Neural cell (in vitro differentiated cells): ENCODE measurements around the gene GSTA1. TPM values are rescaled to one million over a fixed set of nuclear protein-coding genes. Genes with fewer than 3 reads are reported as not detected.

ENCODE experiments used
- H2AFZ ChIP-seq: fragments of 200-600, 300-800 bp; sonication (generic), shearing (Covaris generic); 2 replicates; pipeline ENCODE4 v1.6.0; 2014; ENCODE audit warnings: low read depth, mild to moderate bottlenecking, antibody characterized with exemption, low read length, moderate library complexity
- H3F3A ChIP-seq: fragments of 200-600 bp; shearing (Covaris generic); 2 replicates; pipeline ENCODE4 v1.6.1; 2016; ENCODE audit warnings: mild to moderate bottlenecking, moderate library complexity, mixed read lengths, antibody characterized with exemption, low read length; ENCODE audit not compliant: insufficient read depth, poor library complexity, severe bottlenecking
- H3K27ac ChIP-seq: fragments of 200-600, 300-800 bp; sonication (generic), shearing (Covaris generic); 2 replicates; pipeline ENCODE4 v1.5.1; 2014; ENCODE audit warnings: mild to moderate bottlenecking, low read length, moderate library complexity
- H3K27me3 ChIP-seq: fragments of 300-800, 200-600 bp; sonication (generic), shearing (Covaris generic); 2 replicates; pipeline ENCODE4 v1.6.0; 2014; ENCODE audit warnings: mild to moderate bottlenecking, low read depth, low read length, moderate library complexity; ENCODE audit not compliant: insufficient read depth
- H3K36me3 ChIP-seq: fragments of 300-800, 200-600 bp; sonication (generic), shearing (Covaris generic); 2 replicates; pipeline ENCODE4 v1.5.1; 2014; ENCODE audit warnings: mild to moderate bottlenecking, antibody characterized with exemption, low read length, moderate library complexity; ENCODE audit not compliant: insufficient read depth
- H3K4me2 ChIP-seq: fragments of 300-800, 200-600 bp; sonication (generic), shearing (Covaris generic); 2 replicates; pipeline ENCODE4 v1.6.0; 2014; ENCODE audit warnings: mild to moderate bottlenecking, low read length
- H3K4me3 ChIP-seq: fragments of 300-800, 200-600 bp; sonication (generic), shearing (Covaris generic); 2 replicates; pipeline ENCODE4 v1.5.1; 2014; ENCODE audit warnings: mild to moderate bottlenecking, low read length, moderate library complexity
- H3K79me2 ChIP-seq: fragments of 200-600 bp; shearing (Covaris generic); replicated peaks from 2 replicates; pipeline ENCODE4 v1.6.0; 2014; ENCODE audit warnings: mild to moderate bottlenecking, low read length, moderate library complexity; ENCODE audit not compliant: insufficient read depth
- H3K9ac ChIP-seq: fragments of 300-800, 200-600 bp; sonication (generic), shearing (Covaris generic); 2 replicates; pipeline ENCODE4 v1.6.1; 2016; ENCODE audit warnings: mild to moderate bottlenecking, low read length, mixed read lengths
- H3K9me2 ChIP-seq: fragments of 200-600 bp; shearing (Covaris generic); 2 replicates; pipeline ENCODE4 v1.6.1; 2016; ENCODE audit warnings: mild to moderate bottlenecking, low read length, mixed read lengths; ENCODE audit not compliant: insufficient read depth
- H3K9me3 ChIP-seq: fragments of 200-600, 300-800 bp; sonication (generic), shearing (Covaris generic); 2 replicates; pipeline ENCODE4 v1.6.1; 2016; ENCODE audit warnings: mild to moderate bottlenecking, mixed run types, low read length, moderate library complexity, mixed read lengths
- H4K20me1 ChIP-seq: fragments of 200-600 bp; shearing (Covaris generic); 2 replicates; pipeline ENCODE4 v1.6.1; 2016; ENCODE audit warnings: mild to moderate bottlenecking, mixed run types; ENCODE audit not compliant: insufficient read depth
- EP300 ChIP-seq: fragments of 450-650 bp; conservative IDR thresholded peaks from 2 replicates; pipeline ENCODE4 v1.6.1; 2014; ENCODE audit warnings: antibody characterized with exemption, mild to moderate bottlenecking, moderate library complexity; ENCODE audit not compliant: poor library complexity, severe bottlenecking
- EZH2 ChIP-seq: fragments of 200-600, 300-800 bp; shearing (Covaris generic), sonication (generic); IDR thresholded peaks from 2 replicates; pipeline ENCODE4 v1.6.1; 2014; ENCODE audit warnings: antibody characterized with exemption, low read length, borderline replicate concordance, mild to moderate bottlenecking; ENCODE audit not compliant: insufficient read depth, poor library complexity, severe bottlenecking
- MXI1 ChIP-seq: fragments of 450-650 bp; conservative IDR thresholded peaks from 2 replicates; pipeline ENCODE4 v1.6.1; 2014; ENCODE audit warnings: antibody characterized with exemption, mild to moderate bottlenecking; ENCODE audit not compliant: poor library complexity, severe bottlenecking
- POLR2AphosphoS5 ChIP-seq: IDR thresholded peaks from 2 replicates; pipeline ENCODE4 v1.6.1; 2012
- RAD21 ChIP-seq: fragments of 450-650 bp; conservative IDR thresholded peaks from 2 replicates; pipeline ENCODE4 v1.6.1; 2014; ENCODE audit warnings: antibody characterized with exemption, mild to moderate bottlenecking, moderate library complexity
- SMC3 ChIP-seq: fragments of 450-650 bp; conservative IDR thresholded peaks from 2 replicates; pipeline ENCODE4 v1.6.1; 2014; ENCODE audit warnings: antibody characterized with exemption, mild to moderate bottlenecking, moderate library complexity; ENCODE audit not compliant: poor library complexity
- TAF1 ChIP-seq: IDR thresholded peaks from 2 replicates; pipeline ENCODE4 v1.6.1; 2012; ENCODE audit warnings: low read depth
- polyA plus RNA-seq: library from polyadenylated mRNA; depleted of rRNA; stranded (reverse); fragments of >200 nt; gene quantifications from 2 replicates; pipeline ENCODE4 v1.2.3, GENCODE V29; 2014
- TF ChIP-seq, protein P1 (sequence below): fragments of 450-650 bp; IDR thresholded peaks from 2 replicates; pipeline ENCODE4 v1.5.1; 2014; ENCODE audit warnings: antibody characterized with exemption, mild to moderate bottlenecking, moderate library complexity; ENCODE audit not compliant: poor library complexity, severe bottlenecking
- TF ChIP-seq, protein P2 (sequence below): IDR thresholded peaks from 2 replicates; pipeline ENCODE4 v1.6.1; 2012; ENCODE audit warnings: borderline replicate concordance

The GSTA1 gene
- polyA plus RNA-seq, 1 donor from 2014 or later = not detected

DNA sequence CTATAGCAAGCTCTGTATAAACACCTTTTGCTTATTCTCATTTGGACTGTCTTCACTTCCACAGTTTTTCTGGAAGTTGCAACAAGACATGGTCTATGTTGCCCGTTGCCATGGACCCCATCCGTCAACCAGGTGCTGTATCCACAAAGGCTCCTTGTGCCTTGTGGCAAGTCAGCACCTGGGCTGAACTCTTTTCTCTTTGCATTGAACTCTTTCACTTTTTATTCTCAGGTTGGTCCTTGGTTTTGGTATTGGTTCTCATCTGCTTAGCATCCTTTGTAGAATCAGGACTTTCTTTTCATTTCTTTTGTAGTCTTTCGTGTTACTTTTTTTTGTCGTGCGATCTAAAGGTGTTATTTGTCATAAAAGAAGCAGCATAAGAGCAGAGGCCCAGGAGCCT, 5.0 kb upstream of the GSTA1 start:
- Histone ChIP-seq H3K4me2 (no peak overlapping the region), H3K4me3 (no peak overlapping the region), H3K27me3 (no peaks in the 10 kb centered on the region), H3K9me2 (no peaks in the 10 kb centered on the region), H3K27ac (no peak overlapping the region), H2AFZ (no peak overlapping the region), H3K79me2 (no peaks in the 10 kb centered on the region), H3K9ac (no peak overlapping the region), H3F3A (no peaks in the 10 kb centered on the region), H4K20me1 (no peaks in the 10 kb centered on the region), H3K9me3 (no peaks in the 10 kb centered on the region), H3K36me3 (no peaks in the 10 kb centered on the region)
- TF ChIP-seq TAF1 (no peak), EZH2 (no peak), POLR2AphosphoS5 (no peak), MXI1 (no peak), SMC3 (no peak), RAD21 (no peak), EP300 (no peak)
- TF ChIP-seq, protein P1, sequence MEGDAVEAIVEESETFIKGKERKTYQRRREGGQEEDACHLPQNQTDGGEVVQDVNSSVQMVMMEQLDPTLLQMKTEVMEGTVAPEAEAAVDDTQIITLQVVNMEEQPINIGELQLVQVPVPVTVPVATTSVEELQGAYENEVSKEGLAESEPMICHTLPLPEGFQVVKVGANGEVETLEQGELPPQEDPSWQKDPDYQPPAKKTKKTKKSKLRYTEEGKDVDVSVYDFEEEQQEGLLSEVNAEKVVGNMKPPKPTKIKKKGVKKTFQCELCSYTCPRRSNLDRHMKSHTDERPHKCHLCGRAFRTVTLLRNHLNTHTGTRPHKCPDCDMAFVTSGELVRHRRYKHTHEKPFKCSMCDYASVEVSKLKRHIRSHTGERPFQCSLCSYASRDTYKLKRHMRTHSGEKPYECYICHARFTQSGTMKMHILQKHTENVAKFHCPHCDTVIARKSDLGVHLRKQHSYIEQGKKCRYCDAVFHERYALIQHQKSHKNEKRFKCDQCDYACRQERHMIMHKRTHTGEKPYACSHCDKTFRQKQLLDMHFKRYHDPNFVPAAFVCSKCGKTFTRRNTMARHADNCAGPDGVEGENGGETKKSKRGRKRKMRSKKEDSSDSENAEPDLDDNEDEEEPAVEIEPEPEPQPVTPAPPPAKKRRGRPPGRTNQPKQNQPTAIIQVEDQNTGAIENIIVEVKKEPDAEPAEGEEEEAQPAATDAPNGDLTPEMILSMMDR = no peak
- TF ChIP-seq, protein P2, sequence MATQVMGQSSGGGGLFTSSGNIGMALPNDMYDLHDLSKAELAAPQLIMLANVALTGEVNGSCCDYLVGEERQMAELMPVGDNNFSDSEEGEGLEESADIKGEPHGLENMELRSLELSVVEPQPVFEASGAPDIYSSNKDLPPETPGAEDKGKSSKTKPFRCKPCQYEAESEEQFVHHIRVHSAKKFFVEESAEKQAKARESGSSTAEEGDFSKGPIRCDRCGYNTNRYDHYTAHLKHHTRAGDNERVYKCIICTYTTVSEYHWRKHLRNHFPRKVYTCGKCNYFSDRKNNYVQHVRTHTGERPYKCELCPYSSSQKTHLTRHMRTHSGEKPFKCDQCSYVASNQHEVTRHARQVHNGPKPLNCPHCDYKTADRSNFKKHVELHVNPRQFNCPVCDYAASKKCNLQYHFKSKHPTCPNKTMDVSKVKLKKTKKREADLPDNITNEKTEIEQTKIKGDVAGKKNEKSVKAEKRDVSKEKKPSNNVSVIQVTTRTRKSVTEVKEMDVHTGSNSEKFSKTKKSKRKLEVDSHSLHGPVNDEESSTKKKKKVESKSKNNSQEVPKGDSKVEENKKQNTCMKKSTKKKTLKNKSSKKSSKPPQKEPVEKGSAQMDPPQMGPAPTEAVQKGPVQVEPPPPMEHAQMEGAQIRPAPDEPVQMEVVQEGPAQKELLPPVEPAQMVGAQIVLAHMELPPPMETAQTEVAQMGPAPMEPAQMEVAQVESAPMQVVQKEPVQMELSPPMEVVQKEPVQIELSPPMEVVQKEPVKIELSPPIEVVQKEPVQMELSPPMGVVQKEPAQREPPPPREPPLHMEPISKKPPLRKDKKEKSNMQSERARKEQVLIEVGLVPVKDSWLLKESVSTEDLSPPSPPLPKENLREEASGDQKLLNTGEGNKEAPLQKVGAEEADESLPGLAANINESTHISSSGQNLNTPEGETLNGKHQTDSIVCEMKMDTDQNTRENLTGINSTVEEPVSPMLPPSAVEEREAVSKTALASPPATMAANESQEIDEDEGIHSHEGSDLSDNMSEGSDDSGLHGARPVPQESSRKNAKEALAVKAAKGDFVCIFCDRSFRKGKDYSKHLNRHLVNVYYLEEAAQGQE = no peak

DNA sequence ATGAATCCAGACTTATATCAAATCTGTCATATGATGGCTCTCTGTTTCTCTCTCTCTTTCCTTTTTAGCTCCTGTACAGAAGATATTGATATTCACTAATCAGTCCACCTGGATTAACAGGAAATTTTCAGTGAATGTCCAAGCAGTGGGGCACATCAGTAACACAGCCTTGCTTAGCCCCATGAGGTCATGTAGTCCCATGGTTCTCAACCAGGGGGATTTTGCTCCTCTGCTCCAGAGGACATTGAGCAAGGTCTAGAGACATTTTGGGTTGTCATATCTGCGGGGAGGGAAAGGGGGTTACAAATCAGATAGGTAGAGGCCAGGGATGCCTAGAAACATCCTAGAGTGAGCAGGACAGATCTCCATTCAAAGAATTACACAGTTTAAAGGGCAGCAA, 810 bp downstream of the GSTA1 start:
- H3K79me2 ChIP-seq = no peaks in the 10 kb centered on the region
- no peak overlapping the region for H3K9ac ChIP-seq
- H3K9me2 ChIP-seq = no peaks in the 10 kb centered on the region
- H4K20me1 ChIP-seq = no peaks in the 10 kb centered on the region
- no peaks in the 10 kb centered on the region for H3K9me3 ChIP-seq
- H3K27me3 ChIP-seq = no peaks in the 10 kb centered on the region
- no peaks in the 10 kb centered on the region for H3K36me3 ChIP-seq
- no peak overlapping the region for H3K27ac ChIP-seq
- no peak overlapping the region for H3K4me3 ChIP-seq
- H2AFZ ChIP-seq = no peak overlapping the region
- H3F3A ChIP-seq = no peaks in the 10 kb centered on the region
- H3K4me2 ChIP-seq = no peak overlapping the region
- TF ChIP-seq EZH2 (no peak), EP300 (no peak), SMC3 (no peak), POLR2AphosphoS5 (no peak), MXI1 (no peak), RAD21 (no peak), TAF1 (no peak)
- TF ChIP-seq, protein P1 = no peak
- TF ChIP-seq, protein P2 = no peak
